Mesenchymal stem cell (in vitro differentiated cells and primary cell): ENCODE measurements around the gene CASTOR2.
A peak's percentile ranks its signal among the peaks of the same experiment; 100 is the strongest.

Source experiments
- DNase-seq: peaks from one replicate; pipeline ENCODE4 v3.0.0-alpha.2; 2013
- H2AFZ ChIP-seq: one replicate; pipeline ENCODE4 v1.6.1; 2013; ENCODE audit warnings: low read depth, mild to moderate bottlenecking, control low read depth, inconsistent platforms, low read length, moderate library complexity
- H2AK5ac ChIP-seq: 2 replicates; pipeline ENCODE4 v1.6.1; 2013; ENCODE audit warnings: low read length, moderate library complexity, mild to moderate bottlenecking, inconsistent platforms; ENCODE audit not compliant: severe bottlenecking
- H2BK120ac ChIP-seq: one replicate; pipeline ENCODE4 v1.6.1; 2013; ENCODE audit warnings: low read depth, mild to moderate bottlenecking, inconsistent platforms, low read length, moderate library complexity
- H2BK12ac ChIP-seq, 2 experiments: one replicate each; pipeline ENCODE4 v1.6.1; 2013; ENCODE audit warnings: inconsistent platforms in 2 of 2, low read length in 2 of 2, mild to moderate bottlenecking in 2 of 2, moderate library complexity in 2 of 2, control low read depth in 1 of 2
- H2BK15ac ChIP-seq: one replicate; pipeline ENCODE4 v1.6.1; 2013; ENCODE audit warnings: mild to moderate bottlenecking, low read depth, inconsistent platforms; ENCODE audit not compliant: poor library complexity, severe bottlenecking
- H2BK5ac ChIP-seq: 2 replicates; pipeline ENCODE4 v1.6.1; 2013; ENCODE audit warnings: low read depth, mild to moderate bottlenecking, low read length, control low read depth, inconsistent platforms; ENCODE audit not compliant: poor library complexity, severe bottlenecking
- H3K14ac ChIP-seq, 2 experiments: one replicate each; pipeline ENCODE4 v1.6.1; 2013; ENCODE audit warnings: inconsistent platforms in 2 of 2, low read length in 2 of 2, control low read depth in 1 of 2, mild to moderate bottlenecking in 1 of 2, moderate library complexity in 1 of 2
- H3K18ac ChIP-seq, 2 experiments: one replicate each; pipeline ENCODE4 v1.6.1; 2013; ENCODE audit warnings: inconsistent platforms in 2 of 2, low read length in 2 of 2, control low read depth in 1 of 2, low read depth in 1 of 2, mild to moderate bottlenecking in 1 of 2
- H3K23ac ChIP-seq, 2 experiments: one replicate each; pipeline ENCODE4 v1.6.1; 2013; ENCODE audit warnings: inconsistent platforms in 2 of 2, low read length in 2 of 2, mild to moderate bottlenecking in 2 of 2, moderate library complexity in 2 of 2, control low read depth in 1 of 2
- H3K27ac ChIP-seq: 2 replicates; pipeline ENCODE4 v1.5.1; 2013; ENCODE audit warnings: mild to moderate bottlenecking, moderate library complexity, low read length, control low read depth, inconsistent platforms; ENCODE audit not compliant: poor library complexity, severe bottlenecking
- H3K27me3 ChIP-seq, 2 experiments: 2 replicates each; pipeline versions ENCODE4 v1.6.1 to v1.7.0; 2013; ENCODE audit warnings: low read length in 2 of 2, mild to moderate bottlenecking in 2 of 2, moderate library complexity in 2 of 2, control low read depth in 1 of 2, inconsistent platforms in 1 of 2; ENCODE audit not compliant: control insufficient read depth in 1 of 2, insufficient read depth in 1 of 2
- H3K36me3 ChIP-seq, 2 experiments: 2 replicates each; pipeline versions ENCODE4 v1.6.1 to v1.7.0; 2013; ENCODE audit warnings: low read length in 2 of 2, control low read depth in 1 of 2, inconsistent platforms in 1 of 2, low read depth in 1 of 2, mild to moderate bottlenecking in 1 of 2; ENCODE audit not compliant: insufficient read depth in 2 of 2, control insufficient read depth in 1 of 2
- H3K4ac ChIP-seq, 2 experiments: one replicate each; pipeline ENCODE4 v1.6.1; 2013; ENCODE audit warnings: inconsistent platforms in 2 of 2, low read length in 2 of 2, mild to moderate bottlenecking in 2 of 2, moderate library complexity in 2 of 2, control low read depth in 1 of 2, low read depth in 1 of 2
- H3K4me1 ChIP-seq: 2 replicates; pipeline ENCODE4 v1.6.1; 2013; ENCODE audit warnings: low read depth, low read length, control low read depth; ENCODE audit not compliant: control insufficient read depth, insufficient read depth
- H3K4me2 ChIP-seq: 2 replicates; pipeline ENCODE4 v1.6.1; 2013; ENCODE audit warnings: low read length, mild to moderate bottlenecking, inconsistent platforms; ENCODE audit not compliant: poor library complexity, severe bottlenecking
- H3K4me3 ChIP-seq, 2 experiments: 2 replicates each; pipeline versions ENCODE4 v1.5.1 to v1.7.0; 2013; ENCODE audit warnings: low read length in 2 of 2, mild to moderate bottlenecking in 2 of 2, control low read depth in 1 of 2, low read depth in 1 of 2; ENCODE audit not compliant: insufficient read depth in 1 of 2
- H3K79me1 ChIP-seq: replicated peaks from 2 replicates; pipeline ENCODE4 v1.6.1; 2013; ENCODE audit warnings: mild to moderate bottlenecking, control low read depth, low read length, inconsistent platforms; ENCODE audit not compliant: poor library complexity, severe bottlenecking
- H3K9ac ChIP-seq: 2 replicates; pipeline ENCODE4 v1.7.0; 2013; ENCODE audit warnings: mild to moderate bottlenecking, low read length, moderate library complexity
- H3K9me3 ChIP-seq: 2 replicates; pipeline ENCODE4 v1.7.0; 2013; ENCODE audit warnings: mild to moderate bottlenecking, low read length; ENCODE audit not compliant: control insufficient read depth
- H4K8ac ChIP-seq: one replicate; pipeline ENCODE4 v1.6.1; 2013; ENCODE audit warnings: inconsistent platforms, mild to moderate bottlenecking, low read length, moderate library complexity
- H4K91ac ChIP-seq: one replicate; pipeline ENCODE4 v1.6.1; 2013; ENCODE audit warnings: mild to moderate bottlenecking, low read length, inconsistent platforms
- WGBS: methylation state at CpG from one replicate; pipeline ENCODE4 v1.1.7; 2013; ENCODE audit warnings: mixed read lengths; 5-methylcytosine and 5-hydroxymethylcytosine counted together

CASTOR2 gene

GRCh38 chr7:75038508-75038907 lies 74.0 kb downstream of the CASTOR2 start:
- no peak overlapping the region for H3K14ac ChIP-seq
- peaks cover 5% of the 10 kb centered on the region for H3K79me1 ChIP-seq
- no peak overlapping the region for H3K9ac ChIP-seq

DNA sequence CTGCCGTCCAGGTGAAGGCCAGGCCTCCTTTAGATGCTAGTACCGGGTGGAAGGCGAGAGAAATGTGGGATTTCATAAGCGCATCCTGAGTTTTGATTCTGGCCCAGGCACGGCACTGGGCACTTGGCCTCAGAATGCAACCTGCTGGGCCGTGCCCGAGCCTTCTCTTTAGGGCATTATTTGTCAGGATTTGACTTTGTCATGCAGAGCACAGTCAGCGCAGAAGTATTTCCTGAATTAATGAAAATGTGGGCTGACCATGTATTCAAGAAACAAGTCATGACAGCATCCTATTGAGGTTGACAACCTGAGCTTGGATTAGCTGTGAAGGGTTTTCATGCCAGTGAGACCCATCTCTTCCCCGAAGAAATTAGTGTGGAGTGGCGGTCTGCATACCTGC lies 74.7 kb downstream of the CASTOR2 start:
- Histone ChIP-seq H3K27me3 (no peaks in the 10 kb centered on the region), H3K9me3 (no peaks in the 10 kb centered on the region), H3K4me3 (no peak overlapping the region), H2BK5ac (no peak overlapping the region), H3K18ac (no peak overlapping the region), H3K4ac (no peak overlapping the region), H3K27ac (no peak overlapping the region), H2AK5ac (no peak overlapping the region), H2BK15ac (no peak overlapping the region), H3K9ac (no peak overlapping the region), H3K79me1 (peaks cover 7% of the 10 kb centered on the region), H2AFZ (no peak overlapping the region), H4K91ac (no peak overlapping the region), H2BK12ac (no peak overlapping the region), H3K4me2 (no peak overlapping the region), H3K36me3 (peaks cover 23% of the 10 kb centered on the region in 2 experiments), H2BK120ac (no peak overlapping the region), H3K4me1 (peaks cover 4% of the 10 kb centered on the region), H3K23ac (no peak overlapping the region), H3K14ac (no peak overlapping the region), H4K8ac (no peak overlapping the region)
- DNase-seq, result no peak
- WGBS, result 92% methylated on average over 10 of the region's 10 CpGs

More at GRCh38 chr7:75038508-75038907, 74.0 kb downstream of the CASTOR2 start:
- Histone ChIP-seq H4K8ac (no peak overlapping the region), H2BK5ac (no peak overlapping the region), H3K23ac (no peak overlapping the region), H4K91ac (no peak overlapping the region), H3K27me3 (no peaks in the 10 kb centered on the region), H3K4me3 (no peak overlapping the region), H2AK5ac (no peak overlapping the region), H3K18ac (no peak overlapping the region), H2BK12ac (no peak overlapping the region), H3K4me1 (peaks cover 4% of the 10 kb centered on the region), H3K27ac (no peak overlapping the region), H2AFZ (no peak overlapping the region), H2BK15ac (no peak overlapping the region), H3K4me2 (no peak overlapping the region), H2BK120ac (no peak overlapping the region), H3K36me3 (peaks cover 17 to 18% of the 10 kb centered on the region in 2 experiments), H3K4ac (peak overlapping the region in 1 of 2 experiments; percentile 10), H3K9me3 (no peaks in the 10 kb centered on the region)
- no peak for DNase-seq
- WGBS, result 93% methylated on average over 8 of the region's 8 CpGs

- no peak overlapping the region for H3K4me2 ChIP-seq
- H2AK5ac ChIP-seq, result no peak overlapping the region
- no peak overlapping the region for H2BK12ac ChIP-seq
- peaks cover 4% of the 10 kb centered on the region for H3K4me1 ChIP-seq
- DNase-seq, result no peak
- H2BK120ac ChIP-seq, result no peak overlapping the region
- H3K4me3 ChIP-seq, result no peak overlapping the region
- no peaks in the 10 kb centered on the region for H3K9me3 ChIP-seq
- no peak overlapping the region for H3K27ac ChIP-seq
- no peak overlapping the region for H4K91ac ChIP-seq
- no peak overlapping the region for H3K4ac ChIP-seq
- no peak overlapping the region for H4K8ac ChIP-seq
- no peaks in the 10 kb centered on the region for H3K27me3 ChIP-seq
- H3K23ac ChIP-seq, result no peak overlapping the region
- no peak overlapping the region for H2BK5ac ChIP-seq
- no peak overlapping the region for H2AFZ ChIP-seq
- H3K14ac ChIP-seq, result no peak overlapping the region
- H3K79me1 ChIP-seq, result peaks cover 7% of the 10 kb centered on the region
- H3K9ac ChIP-seq, result no peak overlapping the region
- peaks cover 23% of the 10 kb centered on the region in 2 experiments for H3K36me3 ChIP-seq
- no peak overlapping the region for H3K18ac ChIP-seq
- WGBS, result 92% methylated on average over 11 of the region's 11 CpGs
- H2BK15ac ChIP-seq, result no peak overlapping the region
Measured at GRCh38 chr7:75039709-75040108, 75.2 kb downstream of the CASTOR2 start.

GRCh38 chr7:75040512-75040911 lies 76.0 kb downstream of the CASTOR2 start:
- Histone ChIP-seq H2BK120ac (no peak overlapping the region), H3K4me1 (peaks cover 4% of the 10 kb centered on the region), H3K27ac (no peak overlapping the region), H3K23ac (no peak overlapping the region), H3K36me3 (peaks cover 28 to 30% of the 10 kb centered on the region in 2 experiments), H3K9me3 (no peaks in the 10 kb centered on the region), H3K9ac (no peak overlapping the region), H3K4me2 (no peak overlapping the region), H2BK15ac (no peak overlapping the region), H4K8ac (no peak overlapping the region), H3K27me3 (no peaks in the 10 kb centered on the region), H3K4me3 (no peak overlapping the region), H4K91ac (no peak overlapping the region), H2BK12ac (no peak overlapping the region), H2AFZ (no peak overlapping the region), H2BK5ac (no peak overlapping the region), H2AK5ac (no peak overlapping the region), H3K79me1 (peaks cover 7% of the 10 kb centered on the region), H3K14ac (no peak overlapping the region), H3K4ac (no peak overlapping the region), H3K18ac (no peak overlapping the region)
- DNase-seq, result no peak
- WGBS, result 95% methylated on average over 10 of the region's 10 CpGs
